IPS DF 19.7 (cell line): ENCODE data around the gene HRH3.

ENCODE experiments used
- DNase-seq: peaks from one replicate; pipeline ENCODE4 v3.0.0-alpha.2; 2013; ENCODE audit warnings: low read depth, low spot score

The HRH3 gene

DNA sequence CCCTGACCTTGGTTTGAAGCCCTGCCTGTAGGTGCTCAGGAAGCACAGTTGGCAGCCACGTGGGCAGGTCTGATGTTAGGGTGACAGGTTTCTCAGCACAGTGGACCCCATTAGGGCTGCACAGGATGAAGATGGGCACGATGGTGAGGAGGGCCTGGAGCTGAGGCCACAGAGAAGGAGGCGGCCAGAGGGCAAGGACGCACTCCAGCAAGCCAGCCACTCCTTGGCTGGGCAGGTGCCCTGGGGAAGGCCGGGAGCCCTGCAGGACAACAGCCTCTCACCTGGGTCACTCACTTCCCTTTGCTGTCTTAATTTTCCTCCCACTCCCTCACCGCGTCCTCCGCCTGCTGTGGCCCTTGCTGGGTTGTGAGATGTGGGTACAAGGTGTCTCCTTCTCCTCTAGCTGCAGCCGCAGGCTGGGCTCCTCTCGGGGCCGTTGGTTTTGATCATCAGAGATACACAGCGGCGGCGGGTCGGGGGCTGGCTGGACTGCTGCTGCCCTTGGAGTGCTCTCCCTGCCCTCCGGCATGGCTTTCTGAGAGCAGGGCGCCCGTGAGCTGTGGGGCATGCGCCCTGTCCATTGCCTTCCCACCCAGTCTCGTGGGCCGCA is 23.9 kb upstream of the HRH3 start:
- no peak for DNase-seq

DNA sequence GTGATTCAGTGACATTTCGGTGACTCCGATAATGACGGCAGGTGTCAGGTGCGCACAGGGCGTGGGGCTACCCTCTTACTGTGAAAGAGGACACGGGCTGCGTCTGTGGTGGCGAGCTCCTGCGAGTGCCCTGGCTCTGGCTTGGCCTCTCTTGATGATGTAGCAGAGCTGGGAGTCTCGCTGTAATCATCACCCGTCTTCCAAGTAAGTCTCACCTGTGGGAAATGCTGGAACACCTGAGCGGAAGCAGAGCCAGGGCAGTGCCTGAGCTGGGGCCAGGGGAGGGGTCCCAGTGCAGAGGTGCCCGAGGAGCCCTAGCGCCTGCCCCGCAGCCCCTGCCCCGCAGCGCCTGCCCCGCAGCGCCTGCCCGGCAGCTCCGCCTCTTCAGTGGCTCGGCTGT is 23.0 kb upstream of the HRH3 start:
- no peak for DNase-seq

- no peak for DNase-seq
Observed at GRCh38 chr20:62242176-62242575, 22.1 kb upstream of the HRH3 start.

DNA sequence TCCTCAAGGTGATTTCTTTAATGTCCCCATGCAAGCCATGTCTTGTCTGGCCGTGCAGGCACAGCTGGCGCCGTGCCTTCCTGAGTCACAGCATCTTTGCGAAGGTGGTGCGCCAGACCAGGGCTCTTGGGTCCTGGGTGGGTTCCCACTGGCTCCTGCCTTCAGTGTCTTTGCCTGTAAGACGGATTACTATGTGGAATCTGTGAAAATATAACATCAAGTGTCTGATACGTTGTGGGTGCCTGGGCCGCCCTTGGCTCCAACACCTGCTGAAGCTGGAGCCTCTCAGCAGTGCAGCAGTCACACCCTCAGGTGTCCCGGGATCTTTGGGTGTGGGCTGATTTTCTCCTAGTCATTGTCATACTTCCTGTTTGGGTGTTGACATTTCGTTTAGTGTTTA is 21.4 kb upstream of the HRH3 start:
- no peak for DNase-seq

DNA sequence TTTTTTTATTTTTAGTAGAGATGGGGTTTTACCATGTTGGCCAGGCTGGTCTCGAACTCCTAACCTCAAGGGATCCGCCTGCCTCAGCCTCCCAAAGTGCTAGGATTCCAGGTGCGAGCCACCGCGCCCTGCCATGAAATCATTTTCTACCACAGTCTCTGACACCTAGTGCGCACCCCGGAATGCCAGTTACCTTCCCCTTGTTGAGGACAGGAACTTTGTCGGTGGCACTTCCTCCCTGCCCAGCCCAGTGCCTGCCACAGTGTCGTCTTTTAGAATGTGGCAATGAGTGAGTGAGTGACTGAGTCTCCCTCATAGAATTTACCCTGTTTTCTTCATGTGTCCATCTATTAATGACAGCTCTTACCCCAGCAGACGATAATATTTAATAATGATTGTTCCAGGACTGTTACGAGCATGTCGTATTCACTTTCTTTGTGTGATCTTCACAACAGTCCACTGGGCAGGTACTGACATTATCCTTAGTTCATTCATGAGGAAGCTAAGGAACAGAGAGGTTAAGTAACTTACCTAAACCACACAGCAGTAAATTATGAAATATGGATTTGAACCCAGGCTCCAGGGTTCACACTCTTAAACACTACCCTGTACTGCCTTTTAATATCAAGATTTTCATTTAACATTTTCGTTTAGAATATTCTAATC is 20.1 kb upstream of the HRH3 start:
- DNase-seq, result no peak

DNA sequence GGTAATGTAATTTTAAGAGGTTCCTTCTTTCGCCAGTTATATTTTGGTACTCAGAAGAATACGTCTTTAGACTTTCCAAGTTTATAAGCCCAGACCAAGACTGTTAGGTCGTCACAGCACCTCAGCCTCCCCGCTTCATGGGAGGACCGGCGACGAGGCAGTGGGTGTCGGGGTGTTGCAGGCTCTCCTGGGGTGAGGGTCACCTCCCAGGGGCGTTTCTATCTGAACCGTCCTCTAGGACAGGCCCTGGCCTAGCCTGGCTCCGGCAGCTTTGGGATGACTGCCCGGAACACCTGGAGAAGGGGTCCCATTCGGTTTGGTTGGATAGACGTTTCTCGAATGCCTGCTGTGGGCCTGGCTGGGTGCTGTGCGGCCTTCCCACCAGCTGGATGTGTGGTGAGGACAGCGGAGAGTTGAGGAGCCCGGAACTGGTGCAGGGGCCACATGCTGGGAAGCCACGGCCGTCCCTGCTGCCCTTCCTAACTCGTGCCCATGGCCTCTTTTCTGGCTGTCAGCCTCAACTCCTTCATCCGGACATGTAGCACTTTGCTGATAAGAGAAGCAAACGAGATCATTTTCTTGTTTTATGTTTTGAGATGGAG is 19.3 kb upstream of the HRH3 start:
- DNase-seq, result no peak

DNA sequence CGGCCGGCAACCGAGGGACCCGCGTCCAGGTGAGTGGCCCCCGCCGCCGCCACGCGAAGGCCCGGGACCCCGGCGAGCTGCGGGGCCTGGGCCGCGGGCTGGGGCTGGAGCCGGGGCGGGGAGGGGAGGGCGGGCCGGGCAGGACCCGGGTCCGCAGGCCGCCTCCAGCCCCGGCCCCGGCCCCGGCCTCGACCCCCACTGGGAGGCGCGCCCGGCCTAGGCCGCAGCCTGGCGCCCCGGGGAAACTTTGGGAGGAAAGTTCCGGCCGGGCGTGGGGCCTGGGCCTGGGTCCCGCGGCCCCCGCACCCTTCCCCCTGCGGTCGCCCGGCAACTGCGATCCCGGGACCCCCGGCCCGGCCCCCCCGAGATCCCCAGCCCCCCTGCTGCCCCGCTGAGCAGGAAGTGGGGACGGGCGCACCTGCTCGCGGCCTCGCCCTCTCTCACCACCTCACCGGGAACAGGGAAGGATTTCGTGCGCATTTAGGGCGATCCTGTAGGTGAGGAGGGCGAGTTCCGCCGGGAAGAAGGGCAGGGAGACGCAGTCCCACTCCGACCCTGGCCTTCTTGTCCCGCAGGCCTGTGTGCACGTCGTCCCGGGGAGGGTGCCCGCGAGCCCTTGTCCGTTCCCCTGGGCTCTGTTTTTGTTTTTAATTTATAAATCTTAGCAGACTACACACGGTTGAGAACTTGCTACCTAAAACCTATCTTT is 18.6 kb upstream of the HRH3 start:
- DNase-seq, result no peak

DNA sequence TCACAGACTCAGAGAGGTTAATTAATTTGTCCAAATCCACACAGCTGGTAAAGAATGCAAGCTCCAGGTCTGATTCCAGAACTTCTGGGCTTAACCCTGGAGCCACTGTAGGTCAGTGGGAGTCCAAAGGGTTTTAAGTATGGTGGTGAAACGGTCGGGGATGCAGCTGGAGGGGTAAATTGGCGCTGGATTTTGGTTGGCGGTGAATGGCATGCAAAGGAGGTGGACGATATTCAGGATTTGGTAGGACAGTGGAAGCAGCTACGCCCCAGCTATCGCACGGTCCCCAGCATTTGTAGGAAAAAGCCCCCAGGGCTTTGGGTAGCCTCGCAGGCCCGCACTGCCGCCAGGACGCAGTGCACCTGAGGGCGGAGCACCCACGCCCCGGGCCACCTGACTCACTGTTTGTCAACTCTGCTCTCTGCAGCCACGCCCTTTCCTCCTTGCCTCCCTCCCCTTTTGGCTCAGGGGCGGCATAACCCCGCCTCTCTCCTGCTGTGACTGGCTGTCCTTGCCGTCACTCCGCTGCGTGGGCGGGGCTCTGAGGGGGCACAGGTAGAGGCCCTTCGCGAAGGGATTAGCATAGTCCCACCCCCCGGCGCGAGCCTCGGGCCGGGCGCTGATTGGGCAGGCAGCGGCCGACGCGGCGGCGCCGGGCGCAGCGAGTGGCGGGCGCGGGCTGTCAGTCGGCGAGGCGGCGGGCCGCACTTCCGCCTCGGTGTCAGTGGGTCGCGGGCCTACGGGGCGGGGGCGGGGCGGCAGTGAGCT is 17.9 kb upstream of the HRH3 start, which contains the start of gene OSBPL2:
Gene OSBPL2 (plus strand): TSS at position 721 of the 768 bp plus-strand sequence. CDS start 17,664 bp downstream, outside the sequence.
- DNase-seq, result peak; percentile 75

DNA sequence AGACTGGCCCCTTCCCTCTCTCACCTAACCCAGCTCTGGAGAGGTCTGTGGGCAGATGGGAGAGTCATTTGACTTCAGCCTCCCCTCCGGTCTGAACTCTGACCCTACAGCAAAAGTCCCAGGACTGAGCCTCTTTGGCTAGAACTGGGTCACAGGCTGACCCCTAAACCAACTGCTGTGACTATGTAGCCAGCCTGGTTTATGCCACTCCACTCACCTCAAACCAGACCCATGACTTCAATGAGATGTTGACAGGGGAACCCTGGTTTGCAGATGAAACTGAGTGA is 17.4 kb upstream of the HRH3 start:
- DNase-seq, result no peak

- no peak for DNase-seq
Observed at GRCh38 chr20:62236766-62237513, 16.9 kb upstream of the HRH3 start.

DNA sequence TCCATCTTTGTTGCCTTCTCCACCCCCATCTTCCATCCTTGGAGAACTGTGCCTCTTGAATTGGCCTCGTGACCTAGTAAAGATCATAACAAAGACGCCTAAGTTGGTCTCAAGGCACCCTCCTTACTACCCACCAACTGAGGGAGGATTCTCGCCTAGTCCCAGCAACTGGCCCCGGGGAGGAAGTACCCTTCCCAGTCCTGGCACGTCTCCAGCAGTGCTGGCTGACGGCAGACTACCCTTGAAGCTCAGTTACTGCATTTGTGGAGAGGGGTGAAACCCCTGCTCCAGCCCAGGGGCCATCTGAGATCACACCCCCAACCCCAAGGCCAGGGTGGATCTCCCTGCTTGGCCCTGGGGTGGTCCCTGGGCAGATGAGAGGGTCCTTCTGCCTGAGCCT is 16.1 kb upstream of the HRH3 start:
- DNase-seq, result no peak

- no peak for DNase-seq
Observed at GRCh38 chr20:62235777-62236157, 15.7 kb upstream of the HRH3 start.

- no peak for DNase-seq
Observed at GRCh38 chr20:62235001-62235776, 15.1 kb upstream of the HRH3 start.

DNA sequence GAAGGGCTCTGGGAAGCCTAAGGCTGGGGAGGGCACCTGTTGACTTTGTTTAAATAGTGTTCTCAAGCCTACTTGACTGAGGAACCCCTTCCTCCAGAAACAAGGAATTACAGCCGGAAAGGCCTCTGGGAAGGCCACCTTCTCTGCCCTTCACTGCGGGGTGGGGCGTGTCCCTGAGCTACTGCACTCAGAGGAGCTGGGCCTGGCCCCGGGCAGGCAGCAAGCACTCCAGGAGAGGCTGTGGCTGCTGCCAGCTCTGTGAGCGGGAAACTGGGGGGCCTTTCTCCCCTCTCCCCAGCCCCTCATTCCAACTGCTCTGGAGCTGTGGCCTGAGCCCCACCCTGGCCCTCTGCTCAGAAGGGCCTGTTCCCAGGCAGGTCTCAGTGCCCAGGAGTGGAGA is 14.3 kb upstream of the HRH3 start:
- no peak for DNase-seq

DNA sequence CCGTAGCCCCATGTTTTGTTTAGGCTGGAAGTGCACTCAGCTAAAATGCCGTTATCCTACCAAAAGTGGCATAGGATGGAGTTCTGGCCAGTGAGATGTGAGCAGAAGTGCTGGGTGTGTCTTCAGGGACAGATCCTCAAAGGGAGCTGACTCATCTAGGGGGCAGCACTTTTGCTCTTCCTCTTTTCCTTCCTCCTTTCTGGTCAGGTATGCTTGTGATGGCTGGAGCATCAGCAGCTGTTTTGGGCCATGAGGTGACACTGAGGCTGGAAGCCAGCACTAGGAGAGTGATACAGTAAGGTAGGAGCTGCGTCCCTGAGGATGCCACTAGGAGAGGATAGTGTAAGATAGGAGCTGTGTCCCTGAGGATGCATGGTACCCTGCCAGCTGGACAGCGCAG is 13.6 kb upstream of the HRH3 start:
- no peak for DNase-seq

DNA sequence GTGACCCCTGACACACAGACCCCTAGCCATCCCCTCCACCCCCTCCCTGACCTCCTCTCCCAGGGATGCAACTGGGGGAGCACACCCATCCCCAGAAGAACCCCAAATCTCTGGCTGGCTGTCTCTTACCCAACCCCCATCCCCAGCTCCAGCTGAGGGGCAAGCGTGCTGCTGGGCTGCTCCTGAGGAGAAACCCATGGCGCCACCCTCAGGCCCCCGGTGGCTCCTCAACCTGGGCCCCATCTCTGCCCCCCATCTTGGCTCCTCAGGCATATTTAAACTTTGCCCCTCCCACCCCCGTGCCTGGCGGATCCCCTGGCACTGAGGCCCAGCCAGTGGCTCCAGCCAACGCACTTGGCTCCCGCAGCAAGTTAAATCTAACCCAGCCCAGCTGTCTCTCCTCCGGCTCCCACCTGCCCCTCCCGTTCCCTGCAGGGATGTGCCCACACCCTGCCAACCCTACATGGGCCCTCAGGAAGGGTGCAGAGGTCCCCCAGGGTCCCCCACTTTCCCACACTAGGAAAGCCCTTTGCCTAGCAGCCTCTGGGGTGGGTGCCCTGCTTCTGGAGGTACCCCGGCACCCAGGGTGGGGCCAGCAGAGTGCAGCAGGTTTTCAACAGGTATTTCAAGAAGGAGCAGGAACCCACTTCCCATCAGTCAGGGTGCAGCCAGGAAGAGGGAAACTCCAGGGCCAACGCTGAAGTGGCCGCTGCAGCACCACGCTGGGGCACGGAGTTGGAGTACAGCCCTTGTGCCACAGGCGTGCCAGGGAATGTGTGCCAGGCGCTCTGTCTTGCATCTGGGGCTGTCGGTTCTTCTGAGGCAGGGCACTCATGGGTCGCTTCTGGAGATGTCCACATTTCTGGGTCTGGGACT is 12.9 kb upstream of the HRH3 start:
- DNase-seq, result no peak

- DNase-seq, result no peak
Observed at GRCh38 chr20:62232194-62232593, 12.1 kb upstream of the HRH3 start.

GRCh38 chr20:62231292-62231691 is 11.2 kb upstream of the HRH3 start:
- DNase-seq, result no peak

DNA sequence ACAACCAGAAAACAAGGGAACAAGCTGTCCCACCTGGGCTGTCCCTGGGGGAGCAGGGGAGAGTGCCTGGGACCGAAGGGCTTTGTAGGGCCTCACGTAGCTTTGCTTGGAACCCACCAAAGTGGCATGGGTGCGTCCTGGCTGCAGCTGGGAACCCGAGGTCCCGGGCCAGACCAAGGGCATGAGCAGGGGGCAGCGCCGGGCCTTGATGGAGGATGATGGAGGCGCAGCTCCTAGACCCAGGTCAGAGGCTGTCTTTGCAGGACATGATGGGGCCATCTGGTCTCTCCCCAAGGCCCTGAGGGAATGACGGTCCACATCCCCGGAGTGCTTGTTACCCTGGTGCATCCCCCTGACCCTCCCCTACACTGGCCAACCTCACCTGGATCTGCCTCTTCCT is 10.6 kb upstream of the HRH3 start:
- no peak for DNase-seq

DNA sequence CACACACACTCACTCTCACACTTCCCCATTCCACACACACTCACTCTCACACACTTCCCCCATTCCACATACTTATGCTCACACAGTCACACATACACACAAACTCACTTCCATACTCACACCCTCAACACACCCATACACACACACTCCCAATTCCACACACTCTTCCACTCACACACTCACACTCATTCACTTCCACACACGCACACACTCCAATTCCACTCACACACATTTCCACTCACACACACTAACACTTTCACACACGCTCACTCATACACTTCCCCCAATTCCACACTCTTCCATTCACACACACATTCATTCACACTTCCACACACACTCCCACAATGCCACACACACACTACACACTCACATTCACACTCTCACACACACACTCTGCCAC is 10.2 kb upstream of the HRH3 start:
- DNase-seq, result no peak
